Endothelial cell of umbilical vein (primary cell): ENCODE data around the gene RALGPS2. TPM values are rescaled to one million over a fixed set of nuclear protein-coding genes. Genes with fewer than 3 reads are reported as not detected.

Experiments
- BruUV-seq: library from RNA; stranded (reverse); fragments of 400-500 nt; replicated peaks from 2 replicates; lab custom pipeline; 2021; lab: Mats Ljungman, UMichigan
- CTCF ChIA-PET: fragments of 300-600, 350-600 bp; sonication (Branson Sonifier 250); formaldehyde crosslinking; loops from one replicate; lab custom pipeline; 2021; ENCODE audit warnings: antibody characterized with exemption, inconsistent platforms; lab: Charles Lee
- POLR2A ChIA-PET: fragments of 300-600, 350-600 bp; sonication (Branson Sonifier 250); formaldehyde crosslinking; loops from one replicate; lab custom pipeline; 2021; ENCODE audit warnings: antibody characterized with exemption, inconsistent platforms; lab: Charles Lee
- DNase-seq: peaks from one replicate; pipeline ENCODE4 v3.0.0-alpha.2; 2011; ENCODE audit warnings: low read depth, low spot score
- FAIRE-seq: peaks from 2 replicates; lab custom pipeline; 2011; peaks lifted over from hg19 to GRCh38; lab: Jason Lieb, UNC
- H2AFZ ChIP-seq: 2 replicates; pipeline ENCODE4 v1.6.0; 2012; ENCODE audit warnings: low read depth, low read length, control low read depth, inconsistent platforms
- H3K27ac ChIP-seq: 2 replicates; pipeline ENCODE4 v1.5.1; 2011; ENCODE audit warnings: low read depth, mild to moderate bottlenecking, control low read depth, low read length, moderate library complexity; ENCODE audit not compliant: insufficient read depth
- H3K27me3 ChIP-seq, 2 experiments: 2 replicates each; pipeline versions ENCODE4 v1.6.0 to v1.6.1; 2011; ENCODE audit warnings: low read length in 2 of 2, mixed read lengths in 1 of 2; ENCODE audit not compliant: control insufficient read depth in 2 of 2, insufficient read depth in 2 of 2
- H3K36me3 ChIP-seq, 2 experiments: 2 replicates in 1 of 2; 3 replicates in 1 of 2; pipeline ENCODE4 v1.5.1; 2011; ENCODE audit warnings: low read length in 2 of 2, mild to moderate bottlenecking in 1 of 2, moderate library complexity in 1 of 2; ENCODE audit not compliant: control insufficient read depth in 2 of 2, insufficient read depth in 2 of 2; ENCODE audit errors: extremely low read depth in 1 of 2
- H3K4me1 ChIP-seq: 3 replicates; pipeline ENCODE4 v1.5.1; 2011; ENCODE audit warnings: mild to moderate bottlenecking, low read length; ENCODE audit not compliant: control insufficient read depth, insufficient read depth; ENCODE audit errors: extremely low read depth
- H3K4me2 ChIP-seq: 2 replicates; pipeline ENCODE4 v1.6.1; 2011; ENCODE audit warnings: low read length, control low read depth, mixed read lengths; ENCODE audit not compliant: insufficient read depth
- H3K4me3 ChIP-seq, 3 experiments: fragments of 200-600 bp in 1 of 3; sonication (generic), shearing (Covaris generic) in 1 of 3; replicated peaks in 1 of 3; 2 replicates each; pipeline ENCODE4 v1.5.1; 2011 to 2016; ENCODE audit warnings: control low read depth in 3 of 3, low read length in 3 of 3, mild to moderate bottlenecking in 2 of 3, inconsistent platforms in 1 of 3, low read depth in 1 of 3, moderate library complexity in 1 of 3; ENCODE audit not compliant: insufficient read depth in 1 of 3
- H3K79me2 ChIP-seq: 2 replicates; pipeline ENCODE4 v1.6.0; 2012; ENCODE audit warnings: low read length, inconsistent platforms; ENCODE audit not compliant: control insufficient read depth, insufficient read depth
- H3K9ac ChIP-seq: replicated peaks from 2 replicates; pipeline ENCODE3; 2011; ENCODE audit warnings: low read length, control low read depth; ENCODE audit not compliant: insufficient read depth; ENCODE audit errors: extremely low read depth
- H3K9me1 ChIP-seq: replicated peaks from 3 replicates; pipeline ENCODE4 v1.6.0; 2011; ENCODE audit warnings: mild to moderate bottlenecking, low read length; ENCODE audit not compliant: control insufficient read depth, insufficient read depth; ENCODE audit errors: extremely low read depth
- H3K9me3 ChIP-seq: replicated peaks from 2 replicates; pipeline ENCODE4 v1.5.1; 2012; ENCODE audit warnings: low read length, inconsistent platforms; ENCODE audit not compliant: control insufficient read depth, insufficient read depth
- H4K20me1 ChIP-seq: replicated peaks from 2 replicates; pipeline ENCODE3; 2011; ENCODE audit warnings: mild to moderate bottlenecking, low read length; ENCODE audit not compliant: control insufficient read depth, insufficient read depth; ENCODE audit errors: extremely low read depth
- EZH2 ChIP-seq: IDR thresholded peaks from 2 replicates; pipeline ENCODE4 v1.6.1; 2012; ENCODE audit warnings: borderline replicate concordance, low read depth, mild to moderate bottlenecking, moderate library complexity, low read length, inconsistent platforms; ENCODE audit not compliant: severe bottlenecking
- FOS ChIP-seq: IDR thresholded peaks from 2 replicates; pipeline ENCODE4 v1.6.1; 2011; ENCODE audit warnings: mild to moderate bottlenecking, low read length, moderate library complexity, borderline replicate concordance; ENCODE audit not compliant: insufficient read depth
- GATA2 ChIP-seq: IDR thresholded peaks from 2 replicates; pipeline ENCODE4 v1.7.0; 2011; ENCODE audit warnings: low read depth, mild to moderate bottlenecking, moderate library complexity, mixed read lengths, low read length; ENCODE audit not compliant: insufficient read length, insufficient read depth
- JUN ChIP-seq: IDR thresholded peaks from 2 replicates; pipeline ENCODE4 v1.6.1; 2011; ENCODE audit warnings: borderline replicate concordance, low read depth; ENCODE audit not compliant: insufficient read length, insufficient read depth
- MYC ChIP-seq: IDR thresholded peaks from one replicate; pipeline ENCODE4 v1.6.1; 2011; ENCODE audit warnings: mild to moderate bottlenecking, low read depth, low read length
- POLR2A ChIP-seq: IDR thresholded peaks from 2 replicates; pipeline ENCODE4 v1.6.1; 2012; ENCODE audit warnings: low read depth, mild to moderate bottlenecking, control low read depth, low read length
- POLR2AphosphoS5 ChIP-seq: IDR thresholded peaks from 2 replicates; pipeline ENCODE4 v1.6.1; 2012; ENCODE audit warnings: low read depth, mild to moderate bottlenecking, control low read depth, low read length, moderate library complexity; ENCODE audit not compliant: insufficient read depth
- dilution Hi-C: fragments of 300-500 bp; cut with MboI; formaldehyde crosslinking; loops from one replicate; pipeline ENCODE4 v1.15.0; 2019; ENCODE audit warnings: low sequenced_read_pairs; ENCODE audit not compliant: extremely low pct_ligation_motif_present
- intact Hi-C: fragments of 100-400 bp; cut with micrococcal nuclease; formaldehyde crosslinking; loops from one replicate; pipeline ENCODE4 v1.10.0; 2022
- polyA plus RNA-seq, 4 experiments: library from polyadenylated mRNA; depleted of rRNA in 3 of 4; stranded (reverse) in 3 of 4; unstranded in 1 of 4; fragments of >200 nt; gene quantifications; 2 replicates each; pipeline versions ENCODE4 v1.2.1 to v1.2.3, GENCODE V29; 2011 to 2012; ENCODE audit warnings: missing spikeins in 1 of 4
- total RNA-seq: library from RNA; stranded (reverse); gene quantifications from 2 replicates; pipeline ENCODE4 v1.2.3, GENCODE V29; 2021
- TF ChIP-seq, protein P1 (sequence below): IDR thresholded peaks from 2 replicates; pipeline ENCODE4 v1.6.1; 2011; ENCODE audit not compliant: insufficient read depth, insufficient read length
- TF ChIP-seq, protein P2 (sequence below), 2 donors: IDR thresholded peaks; 1 replicate in 1 of 2; 2 replicates in 1 of 2; pipeline ENCODE4 v1.5.1; 2011; ENCODE audit warnings: low read length in 2 of 2, mild to moderate bottlenecking in 2 of 2, moderate library complexity in 2 of 2, control low read depth in 1 of 2, inconsistent platforms in 1 of 2, low read depth in 1 of 2; ENCODE audit not compliant: insufficient read depth in 1 of 2; ENCODE audit errors: extremely low read depth in 1 of 2

RALGPS2 gene
- total and polyA plus RNA-seq, 2 donors (not counting 3 experiments of a cell fraction or from before 2014, with no cell fraction given) = 4.6 to 27.7 TPM

DNA sequence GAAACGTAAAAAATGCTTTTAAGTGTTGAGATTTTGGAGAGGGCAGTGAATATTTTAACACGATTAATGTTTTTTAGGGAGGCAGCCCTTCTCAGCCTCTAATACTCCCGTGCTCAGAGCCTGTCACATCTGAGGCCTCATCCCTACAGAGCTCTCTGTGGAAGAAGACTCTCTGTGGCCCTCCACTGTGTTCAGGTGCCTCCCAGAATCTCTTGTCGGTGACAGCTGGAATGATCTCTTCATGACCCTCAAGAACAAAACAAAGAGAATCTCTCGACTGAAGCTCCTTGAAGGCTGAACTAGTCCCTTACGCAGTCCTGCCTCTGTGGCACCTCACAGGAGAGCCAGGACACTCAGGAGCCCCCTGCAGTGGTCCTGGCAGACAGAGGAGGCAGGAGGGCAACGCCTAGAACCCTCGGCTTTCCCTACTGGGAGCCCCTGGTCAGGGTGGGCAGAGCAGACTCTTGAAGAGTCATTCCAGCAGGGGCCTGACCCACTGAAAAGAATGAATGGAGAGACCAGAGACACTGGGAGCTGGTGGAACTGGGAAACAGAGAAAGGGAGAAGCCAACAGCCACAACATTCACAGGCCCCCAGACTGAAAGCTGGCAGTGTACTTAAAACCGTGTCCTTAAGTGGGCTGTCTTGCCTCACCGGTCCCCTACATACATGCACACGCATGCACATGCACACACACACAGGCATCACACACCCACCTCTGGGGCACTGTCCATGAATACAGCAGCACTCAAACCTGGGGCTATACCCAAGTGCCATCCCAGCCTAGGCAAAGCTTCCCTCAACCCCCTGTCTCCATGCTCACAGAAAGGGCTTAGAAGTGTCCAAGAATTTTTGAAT lies 213.3 kb downstream of the RALGPS2 start:
- Histone ChIP-seq H3K4me2 (no peak overlapping the region), H2AFZ (no peak overlapping the region), H3K27ac (no peak overlapping the region), H3K4me1 (no peaks in the 10 kb centered on the region), H3K9ac (no peak overlapping the region), H4K20me1 (no peaks in the 10 kb centered on the region), H3K4me3 (no peak overlapping the region), H3K9me3 (no peaks in the 10 kb centered on the region), H3K9me1 (no peaks in the 10 kb centered on the region), H3K79me2 (no peaks in the 10 kb centered on the region), H3K36me3 (no peaks in the 10 kb centered on the region), H3K27me3 (peaks cover 0 to 5% of the 10 kb centered on the region in 2 experiments)
- DNase-seq (no peak), FAIRE-seq (no peak)
- ChIA-PET POLR2A (no interaction called here), CTCF (no interaction called here)
- BruUV-seq = no TSS peak
- dilution Hi-C loops (no loop called here), intact Hi-C loops (no loop called here)
- no peak for TF ChIP-seq EZH2
- TF ChIP-seq MYC = no peak
- no peak for TF ChIP-seq GATA2
- TF ChIP-seq, protein P1, sequence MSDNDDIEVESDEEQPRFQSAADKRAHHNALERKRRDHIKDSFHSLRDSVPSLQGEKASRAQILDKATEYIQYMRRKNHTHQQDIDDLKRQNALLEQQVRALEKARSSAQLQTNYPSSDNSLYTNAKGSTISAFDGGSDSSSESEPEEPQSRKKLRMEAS = no peak
- TF ChIP-seq POLR2A = no peak
- no peak for TF ChIP-seq FOS
- TF ChIP-seq, protein P2, sequence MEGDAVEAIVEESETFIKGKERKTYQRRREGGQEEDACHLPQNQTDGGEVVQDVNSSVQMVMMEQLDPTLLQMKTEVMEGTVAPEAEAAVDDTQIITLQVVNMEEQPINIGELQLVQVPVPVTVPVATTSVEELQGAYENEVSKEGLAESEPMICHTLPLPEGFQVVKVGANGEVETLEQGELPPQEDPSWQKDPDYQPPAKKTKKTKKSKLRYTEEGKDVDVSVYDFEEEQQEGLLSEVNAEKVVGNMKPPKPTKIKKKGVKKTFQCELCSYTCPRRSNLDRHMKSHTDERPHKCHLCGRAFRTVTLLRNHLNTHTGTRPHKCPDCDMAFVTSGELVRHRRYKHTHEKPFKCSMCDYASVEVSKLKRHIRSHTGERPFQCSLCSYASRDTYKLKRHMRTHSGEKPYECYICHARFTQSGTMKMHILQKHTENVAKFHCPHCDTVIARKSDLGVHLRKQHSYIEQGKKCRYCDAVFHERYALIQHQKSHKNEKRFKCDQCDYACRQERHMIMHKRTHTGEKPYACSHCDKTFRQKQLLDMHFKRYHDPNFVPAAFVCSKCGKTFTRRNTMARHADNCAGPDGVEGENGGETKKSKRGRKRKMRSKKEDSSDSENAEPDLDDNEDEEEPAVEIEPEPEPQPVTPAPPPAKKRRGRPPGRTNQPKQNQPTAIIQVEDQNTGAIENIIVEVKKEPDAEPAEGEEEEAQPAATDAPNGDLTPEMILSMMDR (IDR thresholded peaks at IDR 0.05; ENCODE audit: extremely low read depth in 1 of 2, insufficient read depth in 1 of 2, low read depth in 1 of 2, low read length in 2 of 2) = no peak
- TF ChIP-seq POLR2AphosphoS5 = no peak
- TF ChIP-seq JUN = no peak
